GM12892 (cell line): Measurements from ENCODE around the gene RMP24.

ENCODE experiments used
- POLR2A ChIP-seq: IDR thresholded peaks from 2 replicates; pipeline ENCODE4 v1.6.1; 2011; ENCODE audit warnings: low read depth, low read length, control low read depth
- POLR2AphosphoS5 ChIP-seq: IDR thresholded peaks from 2 replicates; pipeline ENCODE4 v1.6.1; 2011; ENCODE audit warnings: low read depth, low read length, control low read depth

- TF ChIP-seq POLR2A (no peak), POLR2AphosphoS5 (no peak)
Observed at GRCh38 chr18:35969676-35970075, 2.8 kb upstream of the RMP24 start.
